GM21390 (cell line): ENCODE results near the gene SUMO4.
"Not testable (repeated sequence)": the region's sequence is repeated elsewhere in the genome, so short reads cannot be mapped to it uniquely, and the experiment has no call there.

Source experiments
- ATAC-seq: cut with Tn5 transposase; IDR thresholded peaks from one replicate; pipeline ENCODE4 v1.9.1; 2021; ENCODE audit not compliant: unreplicated experiment

Gene SUMO4

GRCh38 chr6:149431905-149432775, 32.1 kb downstream of the SUMO4 start:
- peak; percentile 86 for ATAC-seq

GRCh38 chr6:149433405-149433804, 33.3 kb downstream of the SUMO4 start:
- ATAC-seq, result no peak

GRCh38 chr6:149433881-149434280, 33.8 kb downstream of the SUMO4 start:
- no peak for ATAC-seq

- ATAC-seq, result no peak
These were observed 36.0 kb downstream of the SUMO4 start for GRCh38 chr6:149435919-149436586.

- no peak for ATAC-seq
These were observed 36.6 kb downstream of the SUMO4 start for GRCh38 chr6:149436647-149437046.

GRCh38 chr6:149437212-149437611, 37.1 kb downstream of the SUMO4 start:
- ATAC-seq, result no peak

GRCh38 chr6:149438855-149439254, 38.8 kb downstream of the SUMO4 start:
- ATAC-seq, result peak; percentile 80

- ATAC-seq, result no peak
These were observed 39.6 kb downstream of the SUMO4 start for GRCh38 chr6:149439626-149440025.

GRCh38 chr6:149440735-149441671, 40.9 kb downstream of the SUMO4 start:
- ATAC-seq, result no peak

GRCh38 chr6:149441740-149442139, 41.7 kb downstream of the SUMO4 start:
- no peak for ATAC-seq

GRCh38 chr6:149443411-149444181, 43.5 kb downstream of the SUMO4 start:
- no peak for ATAC-seq

GRCh38 chr6:149444360-149445094, 44.5 kb downstream of the SUMO4 start:
- not testable (repeated sequence) for ATAC-seq

GRCh38 chr6:149445095-149445466, 45.0 kb downstream of the SUMO4 start:
- no peak for ATAC-seq

GRCh38 chr6:149445573-149445972, 45.5 kb downstream of the SUMO4 start:
- ATAC-seq, result no peak

- no peak for ATAC-seq
These were observed 46.8 kb downstream of the SUMO4 start for GRCh38 chr6:149446791-149447376.

GRCh38 chr6:149448821-149449453, 48.9 kb downstream of the SUMO4 start:
- no peak for ATAC-seq

GRCh38 chr6:149449831-149450678, 50.0 kb downstream of the SUMO4 start:
- ATAC-seq, result no peak
